K562 (cell line): ENCODE results near the gene LDLRAD3. TPM values are rescaled to one million over a fixed set of nuclear protein-coding genes. Genes with fewer than 3 reads are reported as not detected.

Experiments
- BCOR ChIP-seq: fragments of 450-650 bp; IDR thresholded peaks from 2 replicates; pipeline ENCODE4 v1.6.1; 2016
- CBX2 ChIP-seq: fragments of 200-600 bp; sonication (generic); IDR thresholded peaks from one replicate; pipeline ENCODE4 v1.6.1; 2012; ENCODE audit warnings: mild to moderate bottlenecking, low read length, inconsistent platforms; ENCODE audit not compliant: insufficient read depth, poor library complexity, severe bottlenecking
- CUX1 ChIP-seq: fragments of 200-800 bp; sonication (Bioruptor generic); IDR thresholded peaks from 2 replicates; pipeline ENCODE4 v1.6.1; 2016; ENCODE audit warnings: missing genetic modification characterization, missing compliant biosample characterization
- E2F6 ChIP-seq, 2 experiments: IDR thresholded peaks; 2 replicates each; pipeline ENCODE4 v1.6.1; 2011; ENCODE audit warnings: borderline replicate concordance in 1 of 2, control low read depth in 1 of 2, low read depth in 1 of 2, low read length in 1 of 2, mild to moderate bottlenecking in 1 of 2, mixed read lengths in 1 of 2, moderate library complexity in 1 of 2; ENCODE audit not compliant: insufficient read depth in 1 of 2, insufficient read length in 1 of 2, poor library complexity in 1 of 2, severe bottlenecking in 1 of 2; ENCODE audit errors: extremely low read depth in 1 of 2
- FOXM1 ChIP-seq, 2 experiments: fragments of 450-650 bp in 1 of 2; sonication (generic) in 1 of 2; formaldehyde crosslinking in 1 of 2; IDR thresholded peaks; 2 replicates each; pipeline versions ENCODE4 v1.6.1 to v1.9.0; 2017 to 2022; ENCODE audit warnings: low read depth in 2 of 2, mild to moderate bottlenecking in 2 of 2, missing genetic modification reagents in 1 of 2, moderate library complexity in 1 of 2
- IRF2 ChIP-seq: sonication (generic); formaldehyde crosslinking; IDR thresholded peaks from 2 replicates; pipeline ENCODE4 v1.8.1; 2022; ENCODE audit warnings: mild to moderate bottlenecking, missing genetic modification reagents
- PCBP2 ChIP-seq: fragments of 200-400 bp; formaldehyde crosslinking; IDR thresholded peaks from 2 replicates; pipeline ENCODE4 v1.6.1; 2018; ENCODE audit warnings: low read length, low read depth, mild to moderate bottlenecking, moderate library complexity; ENCODE audit not compliant: poor library complexity, severe bottlenecking
- TRIM24 ChIP-seq, 2 experiments: fragments of 450-650 bp; IDR thresholded peaks; 2 replicates each; pipeline ENCODE4 v1.6.1; 2016
- polyA plus RNA-seq, 8 experiments: library from polyadenylated mRNA; depleted of rRNA in 4 of 8; stranded (reverse) in 5 of 8; unstranded in 3 of 8; fragments of >200 nt; fragmentation: Nextera tagmentation in 2 of 8; fragmentation: Illumina TruSeq in 1 of 8; extraction: Ambion mirVana in 2 of 8; extraction: Trizol in 1 of 8; gene quantifications; 2 replicates each; pipeline versions ENCODE4 v1.2.1 to v1.2.3, GENCODE V29; 2011 to 2014; ENCODE audit warnings: inconsistent platforms in 1 of 8, missing spikeins in 1 of 8
- total RNA-seq, 7 experiments: library from RNA; depleted of rRNA in 6 of 7; stranded (reverse); fragments of >200 nt in 6 of 7; fragmentation: Illumina TruSeq in 2 of 7; extraction: Trizol in 2 of 7; gene quantifications; 2 replicates each; pipeline versions ENCODE4 v1.2.1 to v1.2.3, GENCODE V29; 2011 to 2021; ENCODE audit warnings: low replicate concordance in 1 of 7
- TF ChIP-seq, protein P1 (sequence below), 2 experiments: IDR thresholded peaks in 1 of 2; conservative IDR thresholded peaks in 1 of 2; 2 replicates each; pipeline ENCODE4 v1.6.1; 2016; ENCODE audit warnings: low read depth in 2 of 2, mild to moderate bottlenecking in 1 of 2, missing compliant biosample characterization in 1 of 2, missing genetic modification characterization in 1 of 2, moderate library complexity in 1 of 2
- TF ChIP-seq, protein P2 (sequence below): IDR thresholded peaks from 2 replicates; pipeline ENCODE4 v1.6.1; 2011; ENCODE audit warnings: borderline replicate concordance, low read depth, mild to moderate bottlenecking, moderate library complexity, low read length; ENCODE audit not compliant: insufficient read depth, poor library complexity, severe bottlenecking
- TF ChIP-seq, protein P3 (sequence below): sonication (generic); formaldehyde crosslinking; IDR thresholded peaks from 2 replicates; pipeline ENCODE4 v1.8.1; 2023; ENCODE audit warnings: mild to moderate bottlenecking, missing genetic modification reagents, moderate library complexity

Gene LDLRAD3
- total and polyA plus RNA-seq, 9 of the 15 experiments (the other 6 are each of a cell fraction or from before 2014, with no cell fraction given): 0.73 to 7.2 (median 3.5) TPM

- TF ChIP-seq CUX1 (CRISPR knock-in tag) (no peak), CBX2 (no peak), TRIM24 (IDR thresholded peaks at IDR 0.05) (no peak), FOXM1 (IDR thresholded peaks at IDR 0.05; ENCODE audit: low read depth) (no peak), FOXM1 (CRISPR knock-in tag; IDR thresholded peaks at IDR 0.05; ENCODE audit: low read depth) (no peak), BCOR (no peak), PCBP2 (no peak), IRF2 (CRISPR knock-in tag) (no peak), E2F6 (IDR thresholded peaks at IDR 0.05; ENCODE audit: borderline replicate concordance in 1 of 2, extremely low read depth in 1 of 2, insufficient read depth in 1 of 2, insufficient read length in 1 of 2, low read depth in 1 of 2, low read length in 1 of 2, poor library complexity in 1 of 2, severe bottlenecking in 1 of 2) (peak in 1 of 2 experiments; percentile 95)
- TF ChIP-seq, protein P1, sequence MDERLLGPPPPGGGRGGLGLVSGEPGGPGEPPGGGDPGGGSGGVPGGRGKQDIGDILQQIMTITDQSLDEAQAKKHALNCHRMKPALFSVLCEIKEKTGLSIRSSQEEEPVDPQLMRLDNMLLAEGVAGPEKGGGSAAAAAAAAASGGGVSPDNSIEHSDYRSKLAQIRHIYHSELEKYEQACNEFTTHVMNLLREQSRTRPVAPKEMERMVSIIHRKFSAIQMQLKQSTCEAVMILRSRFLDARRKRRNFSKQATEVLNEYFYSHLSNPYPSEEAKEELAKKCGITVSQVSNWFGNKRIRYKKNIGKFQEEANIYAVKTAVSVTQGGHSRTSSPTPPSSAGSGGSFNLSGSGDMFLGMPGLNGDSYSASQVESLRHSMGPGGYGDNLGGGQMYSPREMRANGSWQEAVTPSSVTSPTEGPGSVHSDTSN (CRISPR knock-in tag; IDR thresholded peaks at IDR 0.05; ENCODE audit: low read depth): no peak
- TF ChIP-seq, protein P1 (tag; conservative IDR thresholded peaks at IDR 0.05; ENCODE audit: low read depth): no peak
- TF ChIP-seq, protein P2, sequence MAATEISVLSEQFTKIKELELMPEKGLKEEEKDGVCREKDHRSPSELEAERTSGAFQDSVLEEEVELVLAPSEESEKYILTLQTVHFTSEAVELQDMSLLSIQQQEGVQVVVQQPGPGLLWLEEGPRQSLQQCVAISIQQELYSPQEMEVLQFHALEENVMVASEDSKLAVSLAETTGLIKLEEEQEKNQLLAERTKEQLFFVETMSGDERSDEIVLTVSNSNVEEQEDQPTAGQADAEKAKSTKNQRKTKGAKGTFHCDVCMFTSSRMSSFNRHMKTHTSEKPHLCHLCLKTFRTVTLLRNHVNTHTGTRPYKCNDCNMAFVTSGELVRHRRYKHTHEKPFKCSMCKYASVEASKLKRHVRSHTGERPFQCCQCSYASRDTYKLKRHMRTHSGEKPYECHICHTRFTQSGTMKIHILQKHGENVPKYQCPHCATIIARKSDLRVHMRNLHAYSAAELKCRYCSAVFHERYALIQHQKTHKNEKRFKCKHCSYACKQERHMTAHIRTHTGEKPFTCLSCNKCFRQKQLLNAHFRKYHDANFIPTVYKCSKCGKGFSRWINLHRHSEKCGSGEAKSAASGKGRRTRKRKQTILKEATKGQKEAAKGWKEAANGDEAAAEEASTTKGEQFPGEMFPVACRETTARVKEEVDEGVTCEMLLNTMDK: no peak
- TF ChIP-seq, protein P3, sequence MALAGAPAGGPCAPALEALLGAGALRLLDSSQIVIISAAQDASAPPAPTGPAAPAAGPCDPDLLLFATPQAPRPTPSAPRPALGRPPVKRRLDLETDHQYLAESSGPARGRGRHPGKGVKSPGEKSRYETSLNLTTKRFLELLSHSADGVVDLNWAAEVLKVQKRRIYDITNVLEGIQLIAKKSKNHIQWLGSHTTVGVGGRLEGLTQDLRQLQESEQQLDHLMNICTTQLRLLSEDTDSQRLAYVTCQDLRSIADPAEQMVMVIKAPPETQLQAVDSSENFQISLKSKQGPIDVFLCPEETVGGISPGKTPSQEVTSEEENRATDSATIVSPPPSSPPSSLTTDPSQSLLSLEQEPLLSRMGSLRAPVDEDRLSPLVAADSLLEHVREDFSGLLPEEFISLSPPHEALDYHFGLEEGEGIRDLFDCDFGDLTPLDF (CRISPR knock-in tag): no peak
These were observed at the start of gene LDLRAD3 (continued) for GRCh38 chr11:35943713-35944502.
